T-helper 1 cell treated with Interleukin-12 subunit alpha and Interleukin-12 subunit beta and Interleukin-4 antibody, amounts not matched to agents 30 ng/mL and 1 ng/mL, for 36 hours (primary cell): ENCODE measurements around the gene KCNQ2. TPM values are rescaled to one million over a fixed set of nuclear protein-coding genes. Genes with fewer than 3 reads are reported as not detected.

Experiments
- intact Hi-C: fragments of 100-400 bp; cut with micrococcal nuclease; formaldehyde crosslinking; loops from one replicate; pipeline ENCODE4 v1.15.1; 2024
- total RNA-seq: library from RNA; stranded (reverse); gene quantifications from 2 replicates; pipeline ENCODE4 v1.2.3, GENCODE V29; 2022

Gene KCNQ2
- total RNA-seq, 1 donor from 2014 or later: not detected

- intact Hi-C loops: no loop called here
Measured at GRCh38 chr20:63471717-63471980, 806 bp downstream of the KCNQ2 start.

GRCh38 chr20:63471002-63471716 is 1.3 kb downstream of the KCNQ2 start:
- intact Hi-C loops: no loop called here

GRCh38 chr20:63470410-63470809 is 2.0 kb downstream of the KCNQ2 start:
- intact Hi-C loops: no loop called here

GRCh38 chr20:63469713-63470101 is 2.7 kb downstream of the KCNQ2 start:
- intact Hi-C loops: no loop called here

DNA sequence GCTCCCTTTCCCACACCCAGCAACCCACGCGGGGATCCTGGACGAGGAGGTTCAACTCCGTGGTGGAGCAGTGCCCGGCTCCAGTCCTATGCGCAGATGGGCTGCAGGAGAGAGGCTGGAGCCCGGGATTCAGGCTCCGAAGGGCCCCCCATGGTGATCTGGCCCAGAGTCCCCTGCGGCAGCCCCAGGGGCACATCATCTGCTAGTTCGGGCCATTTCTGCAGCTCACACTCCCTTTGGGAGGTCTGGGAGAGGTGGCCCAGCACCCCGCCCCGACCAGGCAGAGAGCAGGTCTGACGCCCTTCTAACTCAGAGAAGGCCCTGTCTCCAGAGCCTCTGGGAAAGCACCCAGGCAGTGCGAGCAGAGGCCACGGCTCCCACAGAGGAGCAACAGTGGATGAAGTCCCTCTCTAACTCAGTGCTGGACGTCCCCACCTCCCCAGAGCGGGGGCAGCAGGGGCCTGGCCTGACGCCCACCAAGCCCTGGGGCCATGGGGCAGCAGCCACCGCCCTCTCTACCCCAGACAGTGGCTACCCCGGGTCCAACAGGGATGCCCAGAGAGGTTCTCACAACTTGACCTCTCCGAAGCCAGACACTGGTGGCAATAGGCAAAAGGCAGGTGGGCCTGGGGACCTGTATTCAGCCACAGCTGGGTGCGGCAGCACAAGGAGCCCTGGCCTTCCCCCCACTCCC is 3.3 kb downstream of the KCNQ2 start:
- intact Hi-C loops: no loop called here

DNA sequence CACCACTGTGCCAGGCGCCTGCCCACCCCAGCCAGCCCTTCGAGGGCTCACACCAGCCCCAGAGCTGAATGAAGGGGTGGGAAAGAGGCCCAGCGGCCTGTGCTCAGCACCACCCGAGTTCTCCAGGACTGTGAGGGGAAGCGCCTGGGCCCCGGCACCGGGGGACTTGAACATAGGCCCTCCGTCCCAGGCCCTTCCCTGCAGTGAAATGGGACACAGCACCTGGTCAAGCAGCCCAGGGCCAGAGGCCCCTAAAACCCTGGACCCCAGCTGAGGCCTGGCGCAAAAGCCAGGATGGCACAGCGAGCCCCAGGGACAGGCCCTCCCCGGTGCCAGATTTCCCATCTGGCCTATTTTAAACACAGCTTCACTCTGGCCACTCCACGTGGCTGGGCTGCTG is 4.0 kb downstream of the KCNQ2 start:
- intact Hi-C loops: no loop called here

GRCh38 chr20:63467294-63468083 is 5.0 kb downstream of the KCNQ2 start:
- intact Hi-C loops: no loop called here

DNA sequence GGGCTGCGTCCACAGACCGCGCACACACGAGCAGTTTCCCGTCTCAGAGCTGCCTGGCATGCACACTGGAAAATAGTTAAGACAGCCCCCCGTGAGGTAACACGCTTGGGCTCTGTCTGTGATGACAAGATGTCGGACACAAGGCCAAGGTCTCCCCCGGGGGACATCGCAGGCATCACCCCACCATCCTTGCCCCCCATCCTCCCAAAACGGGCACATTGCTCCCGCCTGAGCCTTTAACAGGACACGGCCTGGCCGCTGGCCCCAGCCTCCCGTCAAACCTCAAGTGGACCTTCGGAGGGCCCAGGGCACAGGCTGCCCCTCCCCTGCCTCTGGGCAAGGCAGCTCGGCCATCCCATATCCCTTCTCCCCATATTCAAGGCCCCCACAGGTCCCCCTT is 5.6 kb downstream of the KCNQ2 start:
- intact Hi-C loops: no loop called here

DNA sequence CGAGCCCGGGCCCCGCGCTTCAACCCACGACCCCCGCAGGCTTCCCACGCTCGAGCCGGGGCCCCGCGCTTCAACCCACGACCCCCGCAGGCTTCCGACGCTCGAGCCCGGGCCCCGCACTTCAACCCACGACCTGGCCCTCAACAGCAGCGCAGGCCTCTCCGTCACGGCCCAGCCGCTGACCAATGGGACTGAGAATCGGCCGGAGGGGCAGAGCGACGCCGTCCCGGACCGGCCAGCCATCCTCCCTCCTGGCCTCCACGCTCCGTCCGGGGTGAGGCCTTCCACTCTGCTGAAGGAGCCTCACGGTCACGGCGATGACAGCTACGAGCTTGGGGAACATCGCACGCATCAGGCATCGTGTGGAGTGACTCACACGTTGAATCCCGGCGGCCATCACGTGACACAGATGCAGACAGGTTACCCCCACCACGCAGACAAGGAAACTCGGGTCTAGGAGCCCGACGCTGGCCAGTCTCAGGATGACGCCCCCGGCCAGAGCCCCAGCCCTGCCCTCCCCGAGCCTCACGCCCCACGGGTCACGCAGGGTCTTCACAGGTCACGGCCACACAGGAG is 6.1 kb downstream of the KCNQ2 start:
- intact Hi-C loops: no loop called here

DNA sequence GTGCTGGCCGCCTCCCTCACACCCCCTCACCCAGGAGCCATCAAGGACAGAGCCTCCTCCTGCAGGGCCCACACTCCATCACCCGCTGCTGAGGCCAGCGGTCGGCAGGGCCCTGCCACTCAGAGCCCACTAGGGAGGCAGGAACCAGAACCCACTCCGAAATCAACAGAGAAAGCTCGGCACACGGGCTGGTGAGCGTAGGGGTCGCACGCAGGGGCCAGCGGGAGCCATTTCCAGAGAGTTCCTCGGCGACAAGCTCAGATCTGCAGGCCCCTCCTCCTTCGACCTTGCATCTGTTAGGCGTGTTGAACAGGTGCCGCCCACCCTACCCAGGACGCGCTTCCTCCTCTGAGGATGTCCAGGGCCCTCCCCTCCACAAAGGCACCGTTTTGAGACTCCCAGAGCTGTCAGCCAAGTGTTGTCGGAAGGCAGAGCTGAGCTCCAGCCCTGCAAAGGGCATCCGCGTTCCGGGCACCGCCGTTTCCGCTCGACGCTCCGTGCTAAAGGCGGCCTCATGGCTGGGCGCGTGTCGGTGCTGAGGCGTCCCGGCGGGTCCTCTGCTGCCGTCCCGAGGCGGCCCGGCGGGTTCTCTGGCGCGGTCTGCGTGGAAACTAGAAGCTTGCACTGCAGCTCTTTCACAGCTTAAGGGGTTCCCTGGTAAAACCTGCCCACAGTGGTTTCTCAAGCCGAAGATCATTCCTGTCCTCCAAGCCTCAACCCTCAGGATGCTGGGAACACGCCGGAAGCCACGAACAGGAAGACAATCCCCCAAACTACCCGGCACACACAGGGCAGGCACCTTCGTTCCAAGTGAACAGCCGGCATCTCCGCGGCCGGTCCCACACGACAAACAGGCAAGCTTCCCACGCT is 6.8 kb downstream of the KCNQ2 start:
- intact Hi-C loops: no loop called here

- intact Hi-C loops: no loop called here
Measured at GRCh38 chr20:63464289-63464635, 8.2 kb downstream of the KCNQ2 start.

GRCh38 chr20:63463400-63464288 is 8.8 kb downstream of the KCNQ2 start:
- intact Hi-C loops: no loop called here

- intact Hi-C loops: no loop called here
Measured at GRCh38 chr20:63462244-63462643, 10.2 kb downstream of the KCNQ2 start.

GRCh38 chr20:63461104-63461763 is 11.2 kb downstream of the KCNQ2 start:
- intact Hi-C loops: no loop called here

GRCh38 chr20:63459070-63459380 is 13.4 kb downstream of the KCNQ2 start:
- intact Hi-C loops: no loop called here

GRCh38 chr20:63458170-63459069 is 14.0 kb downstream of the KCNQ2 start:
- intact Hi-C loops: no loop called here

GRCh38 chr20:63457737-63458136 is 14.7 kb downstream of the KCNQ2 start:
- intact Hi-C loops: no loop called here

DNA sequence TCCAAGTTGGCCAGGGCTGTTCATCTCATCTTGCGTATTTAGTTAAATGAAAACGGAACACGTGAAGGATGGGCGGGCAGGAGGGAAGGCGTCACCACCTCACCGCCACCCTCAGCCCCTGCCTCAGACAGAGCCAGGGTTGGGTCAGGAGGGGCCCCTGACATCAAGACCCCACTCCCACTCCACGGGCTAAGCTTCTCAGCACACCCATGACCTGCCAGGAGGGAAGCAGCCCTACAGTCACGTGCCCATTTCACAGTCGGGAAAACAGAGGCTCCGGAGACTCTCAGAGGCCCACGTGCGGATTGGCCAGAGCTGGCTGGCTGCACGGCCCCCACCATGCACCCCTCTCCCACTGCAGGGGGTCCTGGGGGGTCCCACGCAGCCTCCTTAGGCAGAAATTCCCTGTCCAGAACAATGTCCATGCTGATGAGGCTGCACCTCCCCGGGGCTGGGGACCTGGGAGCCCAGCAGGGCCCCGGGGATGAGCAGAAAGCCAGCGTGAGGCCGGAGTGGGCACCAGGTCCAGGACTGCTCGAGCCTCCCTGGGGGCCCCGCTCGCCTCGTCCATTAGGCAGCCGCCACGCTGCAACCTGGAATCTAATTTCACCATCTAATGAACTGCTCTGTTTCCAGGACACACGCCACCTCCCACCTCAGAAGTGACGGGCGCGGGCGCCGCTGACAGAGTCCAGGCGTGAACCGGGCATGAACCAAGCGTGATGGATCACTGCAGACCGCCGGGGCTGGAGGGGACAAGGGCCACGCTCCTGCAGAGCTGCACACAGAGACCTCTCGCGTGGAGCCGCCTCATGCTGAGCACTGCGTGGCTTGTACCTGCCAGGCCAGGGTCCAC is 15.8 kb downstream of the KCNQ2 start:
- intact Hi-C loops: no loop called here
